ENCODE results near the gene CALML3. TPM values are rescaled to one million over a fixed set of nuclear protein-coding genes. Genes with fewer than 3 reads are reported as not detected.

Gene CALML3
- total RNA-seq, 1 experiment from 2014 or later, result not detected

DNA sequence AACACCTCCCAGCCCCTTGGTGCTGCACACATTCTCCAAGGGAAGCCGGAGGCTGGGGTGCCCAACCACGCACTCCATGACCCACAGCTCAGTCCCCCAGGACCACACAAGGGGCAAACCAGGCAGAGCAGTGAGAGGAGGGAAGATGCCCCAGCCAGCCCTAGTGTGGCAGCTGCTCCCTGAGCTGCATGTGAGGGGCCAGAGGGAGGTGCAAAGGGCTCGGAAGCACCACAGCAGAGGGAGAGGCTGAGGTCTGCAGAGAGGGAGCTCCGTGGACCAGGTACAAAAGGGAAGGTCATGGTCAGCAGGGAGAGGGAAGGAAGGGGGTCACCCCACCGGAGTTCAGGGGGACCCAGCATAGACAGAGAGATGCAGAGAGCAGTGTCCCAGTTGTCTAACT is 23.9 kb upstream of the CALML3 start:
- ATAC-seq (no peak), DNase-seq (ENCODE audit: low read depth, low spot score) (no peak)
- TF ChIP-seq, protein P1, sequence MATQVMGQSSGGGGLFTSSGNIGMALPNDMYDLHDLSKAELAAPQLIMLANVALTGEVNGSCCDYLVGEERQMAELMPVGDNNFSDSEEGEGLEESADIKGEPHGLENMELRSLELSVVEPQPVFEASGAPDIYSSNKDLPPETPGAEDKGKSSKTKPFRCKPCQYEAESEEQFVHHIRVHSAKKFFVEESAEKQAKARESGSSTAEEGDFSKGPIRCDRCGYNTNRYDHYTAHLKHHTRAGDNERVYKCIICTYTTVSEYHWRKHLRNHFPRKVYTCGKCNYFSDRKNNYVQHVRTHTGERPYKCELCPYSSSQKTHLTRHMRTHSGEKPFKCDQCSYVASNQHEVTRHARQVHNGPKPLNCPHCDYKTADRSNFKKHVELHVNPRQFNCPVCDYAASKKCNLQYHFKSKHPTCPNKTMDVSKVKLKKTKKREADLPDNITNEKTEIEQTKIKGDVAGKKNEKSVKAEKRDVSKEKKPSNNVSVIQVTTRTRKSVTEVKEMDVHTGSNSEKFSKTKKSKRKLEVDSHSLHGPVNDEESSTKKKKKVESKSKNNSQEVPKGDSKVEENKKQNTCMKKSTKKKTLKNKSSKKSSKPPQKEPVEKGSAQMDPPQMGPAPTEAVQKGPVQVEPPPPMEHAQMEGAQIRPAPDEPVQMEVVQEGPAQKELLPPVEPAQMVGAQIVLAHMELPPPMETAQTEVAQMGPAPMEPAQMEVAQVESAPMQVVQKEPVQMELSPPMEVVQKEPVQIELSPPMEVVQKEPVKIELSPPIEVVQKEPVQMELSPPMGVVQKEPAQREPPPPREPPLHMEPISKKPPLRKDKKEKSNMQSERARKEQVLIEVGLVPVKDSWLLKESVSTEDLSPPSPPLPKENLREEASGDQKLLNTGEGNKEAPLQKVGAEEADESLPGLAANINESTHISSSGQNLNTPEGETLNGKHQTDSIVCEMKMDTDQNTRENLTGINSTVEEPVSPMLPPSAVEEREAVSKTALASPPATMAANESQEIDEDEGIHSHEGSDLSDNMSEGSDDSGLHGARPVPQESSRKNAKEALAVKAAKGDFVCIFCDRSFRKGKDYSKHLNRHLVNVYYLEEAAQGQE (IDR thresholded peaks at IDR 0.05; ENCODE audit: insufficient read depth in 1 of 2, low read depth in 2 of 2, low read length in 1 of 2), result no peak
- TF ChIP-seq SIN3A (IDR thresholded peaks at IDR 0.05; ENCODE audit: borderline replicate concordance, insufficient read depth, low read depth, low read length) (no peak), TCF7L2 (IDR thresholded peaks at IDR 0.05; ENCODE audit: low read depth, low read length) (no peak), POLR2AphosphoS5 (IDR thresholded peaks at IDR 0.05; ENCODE audit: low read depth, low read length) (no peak)
- TF ChIP-seq, protein P2, sequence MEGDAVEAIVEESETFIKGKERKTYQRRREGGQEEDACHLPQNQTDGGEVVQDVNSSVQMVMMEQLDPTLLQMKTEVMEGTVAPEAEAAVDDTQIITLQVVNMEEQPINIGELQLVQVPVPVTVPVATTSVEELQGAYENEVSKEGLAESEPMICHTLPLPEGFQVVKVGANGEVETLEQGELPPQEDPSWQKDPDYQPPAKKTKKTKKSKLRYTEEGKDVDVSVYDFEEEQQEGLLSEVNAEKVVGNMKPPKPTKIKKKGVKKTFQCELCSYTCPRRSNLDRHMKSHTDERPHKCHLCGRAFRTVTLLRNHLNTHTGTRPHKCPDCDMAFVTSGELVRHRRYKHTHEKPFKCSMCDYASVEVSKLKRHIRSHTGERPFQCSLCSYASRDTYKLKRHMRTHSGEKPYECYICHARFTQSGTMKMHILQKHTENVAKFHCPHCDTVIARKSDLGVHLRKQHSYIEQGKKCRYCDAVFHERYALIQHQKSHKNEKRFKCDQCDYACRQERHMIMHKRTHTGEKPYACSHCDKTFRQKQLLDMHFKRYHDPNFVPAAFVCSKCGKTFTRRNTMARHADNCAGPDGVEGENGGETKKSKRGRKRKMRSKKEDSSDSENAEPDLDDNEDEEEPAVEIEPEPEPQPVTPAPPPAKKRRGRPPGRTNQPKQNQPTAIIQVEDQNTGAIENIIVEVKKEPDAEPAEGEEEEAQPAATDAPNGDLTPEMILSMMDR (IDR thresholded peaks at IDR 0.05), result no peak
- CTCF ChIA-PET, result interaction anchor here (0.6 to 1.1 kb wide), 2 partner anchors 128 to 144 kb away, joined by 3 to 5 read pairs; no protein-coding TSS in a partner anchor
- no peaks in the 10 kb centered on the region for H3K4me1 ChIP-seq (ENCODE audit: control insufficient read depth, insufficient read depth, low read length)
- H3K27ac ChIP-seq (ENCODE audit: low read length), result no peak overlapping the region
- H3K27me3 ChIP-seq (ENCODE audit: control insufficient read depth, insufficient read depth, low read length), result no peaks in the 10 kb centered on the region
- H3K36me3 ChIP-seq (ENCODE audit: control insufficient read depth, insufficient read depth, low read length), result no peaks in the 10 kb centered on the region
- intact Hi-C loops (cut with micrococcal nuclease; ENCODE audit: unreplicated experiment), result no loop called here
- H3K4me3 ChIP-seq (ENCODE audit: low read depth in 2 of 2, low read length in 2 of 2), result no peak overlapping the region
- no TSS peak for BruUV-seq (replicated peaks)
- POLR2A ChIA-PET, result no interaction called here
- H3K9me3 ChIP-seq (ENCODE audit: control insufficient read depth, insufficient read depth, low read depth, low read length), result no peaks in the 10 kb centered on the region
- in situ Hi-C loops (cut with HindIII; ENCODE audit: low pct_unique_long_range_greater_than_20kb, low sequenced_read_pairs), result no loop called here

DNA sequence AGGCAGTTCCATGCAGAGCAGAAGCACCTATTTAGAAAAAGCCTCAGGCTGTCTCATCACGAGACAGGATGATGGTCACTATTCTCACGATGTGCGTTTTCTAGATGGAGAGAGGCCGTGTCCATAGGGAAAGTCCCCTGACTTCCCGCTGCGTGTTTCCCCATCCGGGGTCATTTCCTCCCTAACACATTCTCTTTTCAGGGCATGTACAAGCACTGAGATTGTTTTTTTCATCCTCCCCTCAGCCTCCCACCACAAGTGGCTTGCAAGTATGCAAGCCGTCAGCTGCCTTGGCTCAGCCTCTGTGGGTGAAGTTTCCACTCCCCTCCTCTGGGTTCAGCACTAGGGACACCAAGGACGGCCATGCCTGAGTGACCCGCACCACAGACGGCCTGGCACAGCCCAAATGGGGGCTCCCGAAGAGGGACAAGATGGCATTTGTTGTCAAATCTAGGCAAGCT is 22.7 kb upstream of the CALML3 start:
- Histone ChIP-seq H3K9me3 (ENCODE audit: control insufficient read depth, insufficient read depth, low read depth, low read length) (no peaks in the 10 kb centered on the region), H3K36me3 (ENCODE audit: control insufficient read depth, insufficient read depth, low read length) (no peaks in the 10 kb centered on the region), H3K27me3 (ENCODE audit: control insufficient read depth, insufficient read depth, low read length) (no peaks in the 10 kb centered on the region), H3K4me1 (ENCODE audit: control insufficient read depth, insufficient read depth, low read length) (no peaks in the 10 kb centered on the region), H3K27ac (ENCODE audit: low read length) (no peak overlapping the region), H3K4me3 (ENCODE audit: low read depth in 2 of 2, low read length in 2 of 2) (no peak overlapping the region)
- in situ Hi-C loops (cut with HindIII; ENCODE audit: low pct_unique_long_range_greater_than_20kb, low sequenced_read_pairs), result no loop called here
- POLR2A ChIA-PET, result no interaction called here
- no TSS peak for BruUV-seq (replicated peaks)
- intact Hi-C loops (cut with micrococcal nuclease; ENCODE audit: unreplicated experiment), result no loop called here
- CTCF ChIA-PET, result no interaction called here
- ATAC-seq, result no peak
- TF ChIP-seq POLR2AphosphoS5 (IDR thresholded peaks at IDR 0.05; ENCODE audit: low read depth, low read length) (no peak), TCF7L2 (IDR thresholded peaks at IDR 0.05; ENCODE audit: low read depth, low read length) (no peak), SIN3A (IDR thresholded peaks at IDR 0.05; ENCODE audit: borderline replicate concordance, insufficient read depth, low read depth, low read length) (no peak)
- TF ChIP-seq, protein P2 (IDR thresholded peaks at IDR 0.05), result no peak
- TF ChIP-seq, protein P1 (IDR thresholded peaks at IDR 0.05; ENCODE audit: insufficient read depth in 1 of 2, low read depth in 2 of 2, low read length in 1 of 2), result no peak
- no peak for DNase-seq (ENCODE audit: low read depth, low spot score)
